Hematopoietic multipotent progenitor cell treated with erythropoietin and hydrocortisone succinate and interleukin-3 and kit ligand, for 15 days (in vitro differentiated cells): ENCODE data around the gene DLX3.

ENCODE experiments used
- DNase-seq: peaks from one replicate; pipeline ENCODE4 v3.0.0-alpha.2; 2015; ENCODE audit warnings: low spot score

The DLX3 gene

GRCh38 chr17:49992191-49992932 is 2.7 kb downstream of the DLX3 start:
- DNase-seq: no peak

GRCh38 chr17:49991409-49991808 is 3.6 kb downstream of the DLX3 start:
- no peak for DNase-seq

GRCh38 chr17:49990921-49991320 is 4.1 kb downstream of the DLX3 start:
- DNase-seq: no peak

GRCh38 chr17:49990331-49990730 is 4.7 kb downstream of the DLX3 start:
- DNase-seq: no peak

GRCh38 chr17:49989518-49989880 is 5.5 kb downstream of the DLX3 start:
- no peak for DNase-seq

GRCh38 chr17:49987681-49988441 is 7.2 kb downstream of the DLX3 start:
- no peak for DNase-seq

GRCh38 chr17:49987290-49987585 is 7.8 kb downstream of the DLX3 start:
- DNase-seq: no peak

- DNase-seq: no peak
Observed at GRCh38 chr17:49986396-49987289, 8.4 kb downstream of the DLX3 start.

- DNase-seq: no peak
Observed at GRCh38 chr17:49985310-49985990, 9.6 kb downstream of the DLX3 start.

GRCh38 chr17:49984776-49985175 is 10.2 kb downstream of the DLX3 start:
- DNase-seq: no peak

GRCh38 chr17:49984283-49984682 is 10.7 kb downstream of the DLX3 start:
- DNase-seq: no peak

- DNase-seq: no peak
Observed at GRCh38 chr17:49980703-49981197, 14.3 kb downstream of the DLX3 start.

- no peak for DNase-seq
Observed at GRCh38 chr17:49979748-49980479, 15.1 kb downstream of the DLX3 start.

GRCh38 chr17:49978501-49978900 is 16.5 kb downstream of the DLX3 start:
- DNase-seq: no peak

GRCh38 chr17:49977463-49978389 is 17.3 kb downstream of the DLX3 start:
- no peak for DNase-seq

- DNase-seq: no peak
Observed at GRCh38 chr17:49976828-49977202, 18.2 kb downstream of the DLX3 start.

- DNase-seq: no peak
Observed at GRCh38 chr17:49976163-49976827, 18.7 kb downstream of the DLX3 start.

- DNase-seq: no peak
Observed at GRCh38 chr17:49975531-49975930, 19.5 kb downstream of the DLX3 start.

GRCh38 chr17:49973271-49973615 is 21.8 kb downstream of the DLX3 start:
- DNase-seq: no peak
